Neural progenitor cell (in vitro differentiated cells): ENCODE data around the gene TCOF1. TPM values are rescaled to one million over a fixed set of nuclear protein-coding genes. Genes with fewer than 3 reads are reported as not detected.

Source experiments
- DNase-seq: peaks from one replicate; pipeline ENCODE4 v3.0.0-alpha.2; 2016; ENCODE audit warnings: low spot score
- H2AFZ ChIP-seq: fragments of 200-600 bp; sonication (generic); replicated peaks from 2 replicates; pipeline ENCODE4 v1.6.1; 2016; ENCODE audit warnings: antibody characterized with exemption
- H3F3A ChIP-seq: fragments of 200-600 bp; sonication (generic); 2 replicates; pipeline ENCODE4 v1.6.1; 2016; ENCODE audit warnings: antibody characterized with exemption, low read depth
- H3K27ac ChIP-seq: fragments of 200-600 bp; sonication (generic); 2 replicates; pipeline ENCODE4 v1.5.1; 2016; ENCODE audit warnings: mild to moderate bottlenecking
- H3K27me3 ChIP-seq: fragments of 200-600 bp; sonication (generic); 2 replicates; pipeline ENCODE4 v1.6.1; 2016; ENCODE audit warnings: mild to moderate bottlenecking, moderate library complexity
- H3K36me3 ChIP-seq: fragments of 200-600 bp; sonication (generic); 2 replicates; pipeline ENCODE4 v1.5.1; 2016
- H3K4me1 ChIP-seq: fragments of 200-600 bp; sonication (generic); 2 replicates; pipeline ENCODE4 v1.6.1; 2016; ENCODE audit warnings: mixed run types
- H3K4me2 ChIP-seq: fragments of 200-600 bp; sonication (generic); 2 replicates; pipeline ENCODE4 v1.6.1; 2016
- H3K4me3 ChIP-seq: fragments of 200-600 bp; sonication (generic); 2 replicates; pipeline ENCODE4 v1.5.1; 2016
- H3K79me2 ChIP-seq: fragments of 200-600 bp; sonication (generic); 2 replicates; pipeline ENCODE4 v1.6.1; 2016; ENCODE audit warnings: low read depth
- H3K9ac ChIP-seq: fragments of 200-600 bp; sonication (generic); 2 replicates; pipeline ENCODE4 v1.6.1; 2016
- H3K9me3 ChIP-seq: fragments of 200-600 bp; sonication (generic); 2 replicates; pipeline ENCODE4 v1.5.1; 2016; ENCODE audit warnings: low read depth
- H4K20me1 ChIP-seq: fragments of 200-600 bp; sonication (generic); 2 replicates; pipeline ENCODE4 v1.6.1; 2016; ENCODE audit warnings: low read depth
- H3K27ac Mint-ChIP-seq: 3 replicates; pipeline ENCODE4 v1.8.0; 2021; ENCODE audit warnings: mixed read lengths
- H3K27me3 Mint-ChIP-seq: 2 replicates; pipeline ENCODE4 v1.8.0; 2022; ENCODE audit warnings: low read depth, mild to moderate bottlenecking, inconsistent platforms, moderate library complexity, mixed read lengths; ENCODE audit not compliant: insufficient read depth
- H3K36me3 Mint-ChIP-seq: 3 replicates; pipeline ENCODE4 v1.8.0; 2021; ENCODE audit warnings: mixed read lengths
- H3K4me1 Mint-ChIP-seq: 3 replicates; pipeline ENCODE4 v1.8.0; 2021; ENCODE audit warnings: mixed read lengths
- H3K4me3 Mint-ChIP-seq: 3 replicates; pipeline ENCODE4 v1.8.0; 2021; ENCODE audit warnings: mild to moderate bottlenecking, moderate library complexity, mixed read lengths
- H3K9me3 Mint-ChIP-seq: 3 replicates; pipeline ENCODE4 v1.8.0; 2020; ENCODE audit warnings: mixed read lengths
- EZH2 ChIP-seq: fragments of 200-600 bp; sonication (generic); IDR thresholded peaks from 2 replicates; pipeline ENCODE4 v1.6.1; 2017; ENCODE audit warnings: antibody characterized with exemption, mild to moderate bottlenecking, moderate library complexity
- EZH2phosphoT487 ChIP-seq: fragments of 200-600 bp; sonication (generic); IDR thresholded peaks from 2 replicates; pipeline ENCODE4 v1.6.1; 2017; ENCODE audit warnings: antibody characterized with exemption
- total RNA-seq: library from RNA; depleted of rRNA; stranded (reverse); fragments of >200 nt; gene quantifications from 2 replicates; pipeline ENCODE4 v1.2.3, GENCODE V29; 2015; ENCODE audit warnings: low replicate concordance
- TF ChIP-seq, protein P1 (sequence below): fragments of 200-600 bp; sonication (generic); IDR thresholded peaks from 2 replicates; pipeline ENCODE4 v1.5.1; 2017; ENCODE audit warnings: antibody characterized with exemption, mild to moderate bottlenecking

The TCOF1 gene
- total RNA-seq, 1 donor from 2014 or later, result 37.9 TPM

DNA sequence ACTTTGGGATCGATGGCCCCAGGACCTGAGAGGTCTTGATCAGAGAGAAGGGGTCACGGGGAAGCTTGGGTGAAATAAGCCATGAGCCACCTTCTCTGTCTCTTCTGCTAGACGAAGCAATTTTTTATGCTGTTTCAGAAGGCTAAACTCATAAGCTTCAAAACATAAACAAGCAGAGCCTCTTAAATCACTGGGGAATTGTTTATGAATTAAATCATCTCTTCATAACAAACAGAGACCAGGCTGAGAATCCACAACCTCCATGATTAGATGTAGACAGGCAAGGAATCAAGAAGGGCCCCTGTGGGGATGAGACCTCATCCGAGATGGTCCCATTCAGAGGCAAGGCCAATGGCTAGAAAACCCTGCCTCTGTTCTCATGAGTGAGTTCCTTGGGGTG, 21.7 kb upstream of the TCOF1 start:
- Mint-ChIP-seq H3K27ac (no peak overlapping the region), H3K27me3 (peaks cover 2% of the 10 kb centered on the region), H3K4me1 (peaks cover 13% of the 10 kb centered on the region), H3K36me3 (no peaks in the 10 kb centered on the region), H3K9me3 (no peaks in the 10 kb centered on the region), H3K4me3 (no peak overlapping the region)
- Histone ChIP-seq H3K27me3 (no peaks in the 10 kb centered on the region), H3K4me2 (no peak overlapping the region), H3K4me1 (no peaks in the 10 kb centered on the region), H4K20me1 (no peaks in the 10 kb centered on the region), H3K27ac (no peak overlapping the region), H3K9ac (no peak overlapping the region), H2AFZ (no peak overlapping the region), H3K36me3 (no peaks in the 10 kb centered on the region), H3K4me3 (no peak overlapping the region), H3K9me3 (no peaks in the 10 kb centered on the region), H3F3A (no peaks in the 10 kb centered on the region), H3K79me2 (no peaks in the 10 kb centered on the region)
- no peak for TF ChIP-seq EZH2phosphoT487
- TF ChIP-seq EZH2, result no peak
- TF ChIP-seq, protein P1, sequence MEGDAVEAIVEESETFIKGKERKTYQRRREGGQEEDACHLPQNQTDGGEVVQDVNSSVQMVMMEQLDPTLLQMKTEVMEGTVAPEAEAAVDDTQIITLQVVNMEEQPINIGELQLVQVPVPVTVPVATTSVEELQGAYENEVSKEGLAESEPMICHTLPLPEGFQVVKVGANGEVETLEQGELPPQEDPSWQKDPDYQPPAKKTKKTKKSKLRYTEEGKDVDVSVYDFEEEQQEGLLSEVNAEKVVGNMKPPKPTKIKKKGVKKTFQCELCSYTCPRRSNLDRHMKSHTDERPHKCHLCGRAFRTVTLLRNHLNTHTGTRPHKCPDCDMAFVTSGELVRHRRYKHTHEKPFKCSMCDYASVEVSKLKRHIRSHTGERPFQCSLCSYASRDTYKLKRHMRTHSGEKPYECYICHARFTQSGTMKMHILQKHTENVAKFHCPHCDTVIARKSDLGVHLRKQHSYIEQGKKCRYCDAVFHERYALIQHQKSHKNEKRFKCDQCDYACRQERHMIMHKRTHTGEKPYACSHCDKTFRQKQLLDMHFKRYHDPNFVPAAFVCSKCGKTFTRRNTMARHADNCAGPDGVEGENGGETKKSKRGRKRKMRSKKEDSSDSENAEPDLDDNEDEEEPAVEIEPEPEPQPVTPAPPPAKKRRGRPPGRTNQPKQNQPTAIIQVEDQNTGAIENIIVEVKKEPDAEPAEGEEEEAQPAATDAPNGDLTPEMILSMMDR, result no peak
- DNase-seq, result no peak

DNA sequence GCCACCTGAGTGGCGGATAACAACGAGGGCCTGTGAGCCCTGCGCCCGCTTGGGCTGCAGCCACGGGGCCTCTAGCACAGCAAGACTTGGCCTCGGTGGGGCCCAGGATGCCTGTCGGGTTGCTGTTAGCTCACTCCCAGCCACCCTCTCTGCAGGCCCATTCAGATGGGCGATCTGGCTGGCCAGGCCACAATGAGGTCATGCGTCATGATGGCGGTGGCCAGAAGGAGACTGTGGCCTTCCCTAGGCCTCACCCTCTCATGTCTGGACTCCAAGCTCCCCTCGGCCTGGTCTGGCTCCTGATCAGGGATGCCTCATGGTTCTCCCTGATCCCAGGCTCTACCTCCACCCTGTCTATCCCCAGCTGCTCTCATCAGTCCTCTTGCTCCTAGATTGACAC, 19.0 kb upstream of the TCOF1 start:
- H2AFZ ChIP-seq, result no peak overlapping the region
- no peak for TF ChIP-seq EZH2
- TF ChIP-seq EZH2phosphoT487, result no peak
- TF ChIP-seq, protein P1, result no peak
- no peaks in the 10 kb centered on the region for H4K20me1 ChIP-seq
- Mint-ChIP-seq H3K4me1 (peaks cover 23% of the 10 kb centered on the region), H3K4me3 (peak overlapping the region; percentile 5), H3K27ac (peak overlapping the region; percentile 95), H3K36me3 (no peaks in the 10 kb centered on the region), H3K9me3 (peaks cover 3% of the 10 kb centered on the region), H3K27me3 (peaks cover 8% of the 10 kb centered on the region)
- H3K4me2 ChIP-seq, result no peak overlapping the region
- H3K79me2 ChIP-seq, result no peaks in the 10 kb centered on the region
- H3K4me1 ChIP-seq, result no peaks in the 10 kb centered on the region
- H3K36me3 ChIP-seq, result no peaks in the 10 kb centered on the region
- no peak for DNase-seq
- H3K4me3 ChIP-seq, result no peak overlapping the region
- H3F3A ChIP-seq, result no peaks in the 10 kb centered on the region
- no peaks in the 10 kb centered on the region for H3K27me3 ChIP-seq
- H3K9me3 ChIP-seq, result no peaks in the 10 kb centered on the region
- no peak overlapping the region for H3K27ac ChIP-seq
- no peak overlapping the region for H3K9ac ChIP-seq

DNA sequence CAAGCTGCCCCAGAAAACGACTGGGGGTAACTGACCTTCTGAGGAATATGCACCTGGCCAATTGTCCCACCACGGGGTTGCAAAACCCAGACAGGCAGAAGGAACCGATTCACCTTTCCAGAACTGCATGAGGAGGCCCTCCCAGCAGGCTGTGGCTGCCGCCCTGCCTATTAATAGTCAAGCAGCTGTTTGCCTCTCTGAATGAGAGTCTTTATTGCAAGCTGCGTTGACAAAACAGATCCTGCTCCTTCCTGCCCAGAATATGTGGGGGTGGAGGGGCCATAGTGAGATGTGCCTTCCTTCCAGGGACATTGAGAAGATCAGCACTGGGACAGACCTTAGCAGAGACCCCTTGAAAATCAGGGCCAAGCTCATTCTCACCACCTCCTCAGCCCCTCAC, 18.3 kb upstream of the TCOF1 start:
- H2AFZ ChIP-seq, result no peak overlapping the region
- no peaks in the 10 kb centered on the region for H3K9me3 ChIP-seq
- no peaks in the 10 kb centered on the region for H3K4me1 ChIP-seq
- H3F3A ChIP-seq, result no peaks in the 10 kb centered on the region
- DNase-seq, result no peak
- H3K36me3 ChIP-seq, result no peaks in the 10 kb centered on the region
- TF ChIP-seq EZH2phosphoT487, result no peak
- TF ChIP-seq EZH2, result no peak
- TF ChIP-seq, protein P1, result no peak
- peaks cover 3% of the 10 kb centered on the region for H3K9me3 Mint-ChIP-seq
- H3K79me2 ChIP-seq, result no peaks in the 10 kb centered on the region
- H3K9ac ChIP-seq, result no peak overlapping the region
- H4K20me1 ChIP-seq, result no peaks in the 10 kb centered on the region
- H3K4me3 ChIP-seq, result no peak overlapping the region
- H3K27me3 ChIP-seq, result no peaks in the 10 kb centered on the region
- H3K4me3 Mint-ChIP-seq, result peak overlapping the region; percentile 34
- H3K27me3 Mint-ChIP-seq, result peaks cover 11% of the 10 kb centered on the region
- H3K27ac ChIP-seq, result no peak overlapping the region
- H3K27ac Mint-ChIP-seq, result peak overlapping the region; percentile 94
- H3K4me2 ChIP-seq, result no peak overlapping the region
- no peaks in the 10 kb centered on the region for H3K36me3 Mint-ChIP-seq
- peaks cover 26% of the 10 kb centered on the region for H3K4me1 Mint-ChIP-seq

DNA sequence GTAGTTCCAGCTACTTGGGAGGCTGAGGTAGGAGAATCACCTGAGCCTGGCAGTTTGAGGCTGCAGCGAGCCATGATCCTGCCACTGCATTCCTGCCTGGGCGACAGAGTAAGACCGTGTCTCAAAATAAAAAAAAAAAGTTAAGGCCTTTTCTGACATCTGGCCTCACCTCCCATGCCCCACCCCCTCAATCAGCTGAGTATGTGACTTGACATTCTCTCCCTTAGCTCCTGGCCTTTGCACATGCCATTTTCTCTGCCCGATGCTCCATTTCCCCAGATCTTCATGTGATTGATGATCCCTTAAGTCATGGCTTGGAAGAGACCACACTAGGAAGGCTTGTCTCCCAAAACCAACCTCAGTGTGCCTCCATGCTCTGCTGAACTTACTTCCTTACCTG, 17.7 kb upstream of the TCOF1 start:
- DNase-seq, result no peak
- H3K27ac Mint-ChIP-seq, result peak overlapping the region; percentile 21
- H3K9ac ChIP-seq, result no peak overlapping the region
- H2AFZ ChIP-seq, result no peak overlapping the region
- no peak overlapping the region for H3K4me3 ChIP-seq
- H3K4me3 Mint-ChIP-seq, result no peak overlapping the region
- no peaks in the 10 kb centered on the region for H3F3A ChIP-seq
- H3K27me3 Mint-ChIP-seq, result peaks cover 11% of the 10 kb centered on the region
- H3K9me3 Mint-ChIP-seq, result peaks cover 3% of the 10 kb centered on the region
- TF ChIP-seq, protein P1, result no peak
- TF ChIP-seq EZH2 (no peak), EZH2phosphoT487 (no peak)
- no peaks in the 10 kb centered on the region for H3K4me1 ChIP-seq
- H3K27me3 ChIP-seq, result no peaks in the 10 kb centered on the region
- H3K79me2 ChIP-seq, result no peaks in the 10 kb centered on the region
- no peaks in the 10 kb centered on the region for H3K9me3 ChIP-seq
- H4K20me1 ChIP-seq, result no peaks in the 10 kb centered on the region
- H3K27ac ChIP-seq, result no peak overlapping the region
- H3K36me3 ChIP-seq, result no peaks in the 10 kb centered on the region
- no peak overlapping the region for H3K4me2 ChIP-seq
- peaks cover 32% of the 10 kb centered on the region for H3K4me1 Mint-ChIP-seq
- H3K36me3 Mint-ChIP-seq, result no peaks in the 10 kb centered on the region
